IMR-90 (cell line): ENCODE data around the gene REPS2. TPM values are rescaled to one million over a fixed set of nuclear protein-coding genes. Genes with fewer than 3 reads are reported as not detected.

Experiments
- ATAC-seq: fragments of 200-7000 bp; cut with Tn5 transposase; 2 replicates; pipeline ENCODE4 v1.9.1; 2020; ENCODE audit warnings: low read depth, mild to moderate bottlenecking, moderate library complexity
- BruUV-seq: library from RNA; stranded (reverse); fragments of 400-500 nt; replicated peaks from 2 replicates; lab custom pipeline; 2021; lab: Mats Ljungman, UMichigan
- CTCF ChIA-PET: fragments of 300-600 bp; formaldehyde crosslinking; extraction: SDS; loops from one replicate; lab custom pipeline; 2021; ENCODE audit warnings: antibody characterized with exemption; lab: Yijun Ruan, JAX
- POLR2A ChIA-PET: fragments of 300-600 bp; sonication (Branson Sonifier 250); formaldehyde crosslinking; loops from one replicate; lab custom pipeline; 2022; ENCODE audit warnings: antibody characterized with exemption; ENCODE audit not compliant: unreplicated experiment; lab: Charles Lee
- DNase-seq: peaks from one replicate; pipeline ENCODE4 v3.0.0; 2013
- H2AFZ ChIP-seq: replicated peaks from 2 replicates; pipeline ENCODE3; 2013; ENCODE audit warnings: low read length, mild to moderate bottlenecking; ENCODE audit not compliant: poor library complexity
- H2AK5ac ChIP-seq: 2 replicates; pipeline ENCODE4 v1.6.1; 2013; ENCODE audit warnings: low read depth, low read length, inconsistent platforms
- H2AK9ac ChIP-seq: replicated peaks from 2 replicates; pipeline ENCODE3; 2013; ENCODE audit warnings: mild to moderate bottlenecking, low read depth, low read length, moderate library complexity; ENCODE audit not compliant: poor library complexity
- H2BK120ac ChIP-seq: 2 replicates; pipeline ENCODE4 v1.6.1; 2013; ENCODE audit warnings: low read depth, low read length, inconsistent platforms
- H2BK15ac ChIP-seq: 3 replicates; pipeline ENCODE4 v1.6.1; 2013; ENCODE audit warnings: low read depth, low read length, inconsistent platforms
- H2BK20ac ChIP-seq: 2 replicates; pipeline ENCODE4 v1.6.1; 2013; ENCODE audit warnings: low read depth, mild to moderate bottlenecking, inconsistent platforms, low read length, moderate library complexity
- H2BK5ac ChIP-seq: 2 replicates; pipeline ENCODE4 v1.6.1; 2013; ENCODE audit warnings: mild to moderate bottlenecking, low read depth, low read length, inconsistent platforms; ENCODE audit not compliant: poor library complexity, severe bottlenecking
- H3K14ac ChIP-seq: replicated peaks from 2 replicates; pipeline ENCODE4 v1.6.1; 2013; ENCODE audit warnings: low read depth, low read length, inconsistent platforms
- H3K18ac ChIP-seq: 2 replicates; pipeline ENCODE4 v1.6.1; 2013; ENCODE audit warnings: low read depth, low read length, control low read depth
- H3K23ac ChIP-seq: 2 replicates; pipeline ENCODE4 v1.6.1; 2013; ENCODE audit warnings: low read depth, low read length, inconsistent platforms
- H3K27ac ChIP-seq: 2 replicates; pipeline ENCODE4 v1.5.1; 2013; ENCODE audit warnings: mild to moderate bottlenecking, control low read depth, low read length; ENCODE audit not compliant: insufficient read depth
- H3K27me3 ChIP-seq: 2 replicates; pipeline ENCODE4 v1.6.1; 2013; ENCODE audit warnings: low read length; ENCODE audit not compliant: control insufficient read depth, insufficient read depth
- H3K36me3 ChIP-seq: 2 replicates; pipeline ENCODE4 v1.6.1; 2013; ENCODE audit warnings: low read length, mixed read lengths; ENCODE audit not compliant: control insufficient read depth, insufficient read depth
- H3K4ac ChIP-seq: 2 replicates; pipeline ENCODE4 v1.6.1; 2013; ENCODE audit warnings: low read depth, low read length, inconsistent platforms
- H3K4me1 ChIP-seq: 2 replicates; pipeline ENCODE4 v1.6.1; 2013; ENCODE audit warnings: low read length, mixed read lengths; ENCODE audit not compliant: control insufficient read depth, insufficient read depth
- H3K4me2 ChIP-seq: 2 replicates; pipeline ENCODE4 v1.6.1; 2013; ENCODE audit warnings: low read depth, mild to moderate bottlenecking, control low read depth, low read length, moderate library complexity
- H3K4me3 ChIP-seq: 2 replicates; pipeline ENCODE4 v1.5.1; 2013; ENCODE audit warnings: low read depth, mild to moderate bottlenecking, control low read depth, low read length, moderate library complexity; ENCODE audit not compliant: insufficient read depth
- H3K56ac ChIP-seq: 2 replicates; pipeline ENCODE4 v1.6.1; 2013; ENCODE audit warnings: low read length, inconsistent platforms; ENCODE audit not compliant: insufficient read depth; ENCODE audit errors: extremely low read depth
- H3K79me1 ChIP-seq, 2 experiments: 2 replicates each; pipeline ENCODE4 v1.6.1; 2013; ENCODE audit warnings: low read length in 2 of 2, inconsistent platforms in 1 of 2, low read depth in 1 of 2
- H3K9ac ChIP-seq: 2 replicates; pipeline ENCODE4 v1.6.1; 2013; ENCODE audit warnings: low read depth, low read length, control low read depth
- H3K9me1 ChIP-seq: 2 replicates; pipeline ENCODE4 v1.6.1; 2013; ENCODE audit warnings: low read length, inconsistent platforms; ENCODE audit not compliant: insufficient read depth
- H3K9me3 ChIP-seq: 2 replicates; pipeline ENCODE4 v1.6.1; 2013; ENCODE audit warnings: low read length; ENCODE audit not compliant: control insufficient read depth, insufficient read depth
- H4K20me1 ChIP-seq: 2 replicates; pipeline ENCODE4 v1.6.1; 2013; ENCODE audit warnings: low read length, inconsistent platforms; ENCODE audit not compliant: insufficient read depth
- H4K5ac ChIP-seq: 2 replicates; pipeline ENCODE4 v1.6.1; 2013; ENCODE audit warnings: mild to moderate bottlenecking, low read depth, low read length, control low read depth
- H4K8ac ChIP-seq, 2 experiments: 2 replicates each; pipeline ENCODE4 v1.6.1; 2013; ENCODE audit warnings: low read depth in 2 of 2, low read length in 2 of 2, control low read depth in 1 of 2, inconsistent platforms in 1 of 2
- H4K91ac ChIP-seq: 2 replicates; pipeline ENCODE4 v1.6.1; 2013; ENCODE audit warnings: low read depth, low read length, inconsistent platforms; ENCODE audit not compliant: insufficient read depth
- CHD1 ChIP-seq: IDR thresholded peaks from 2 replicates; pipeline ENCODE4 v1.6.1; 2012; ENCODE audit warnings: low read depth, low read length, improper control_type of control experiment
- FOS ChIP-seq: fragments of 150-350 bp; IDR thresholded peaks from 2 replicates; pipeline ENCODE4 v1.6.1; 2016; ENCODE audit warnings: low read depth, low read length
- MAZ ChIP-seq: IDR thresholded peaks from 2 replicates; pipeline ENCODE4 v1.6.1; 2012; ENCODE audit warnings: low read depth, mild to moderate bottlenecking, low read length, improper control_type of control experiment, moderate library complexity, borderline replicate concordance
- NFE2L2 ChIP-seq: fragments of 150-350 bp; IDR thresholded peaks from 2 replicates; pipeline ENCODE4 v1.6.1; 2016; ENCODE audit warnings: low read depth, mild to moderate bottlenecking, low read length
- POLR2A ChIP-seq: IDR thresholded peaks from 2 replicates; pipeline ENCODE4 v1.6.1; 2012; ENCODE audit warnings: mild to moderate bottlenecking, low read depth, low read length
- RAD21 ChIP-seq: IDR thresholded peaks from 2 replicates; pipeline ENCODE4 v1.6.1; 2012; ENCODE audit warnings: low read length, improper control_type of control experiment
- RCOR1 ChIP-seq: IDR thresholded peaks from 2 replicates; pipeline ENCODE4 v1.6.1; 2012; ENCODE audit warnings: mild to moderate bottlenecking, low read length, improper control_type of control experiment; ENCODE audit not compliant: insufficient replicate concordance
- RFX5 ChIP-seq: IDR thresholded peaks from 2 replicates; pipeline ENCODE4 v1.8.0; 2012; ENCODE audit warnings: low read depth, mild to moderate bottlenecking, low read length, moderate library complexity
- WGBS, 2 experiments: methylation state at CpG; one replicate each; pipeline versions ENCODE4 v1.1.5 to v1.1.7; 2013; ENCODE audit warnings: missing lambda C conversion rate in 2 of 2; ENCODE audit not compliant: insufficient read length in 1 of 2; ENCODE audit errors: extremely low coverage in 2 of 2; 5-methylcytosine and 5-hydroxymethylcytosine counted together
- dilution Hi-C: fragments of 300-500 bp; cut with HindIII; formaldehyde crosslinking; loops from one replicate; pipeline ENCODE4 v1.14.3; 2018; ENCODE audit warnings: low sequenced_read_pairs; ENCODE audit not compliant: unreplicated experiment
- in situ Hi-C: fragments of 300-500 bp; cut with MboI; formaldehyde crosslinking; loops from 3 replicates; pipeline ENCODE4 v1.14.3; 2019; ENCODE audit warnings: low sequenced_read_pairs, inconsistent platforms, mixed read lengths
- intact Hi-C: fragments of 100-400 bp; cut with micrococcal nuclease; formaldehyde crosslinking; loops from 2 replicates; pipeline ENCODE4 v1.10.0; 2022
- polyA plus RNA-seq, 3 experiments: library from polyadenylated mRNA; depleted of rRNA; stranded (reverse); fragments of >200 nt; gene quantifications; 2 replicates each; pipeline ENCODE4 v1.2.3, GENCODE V29; 2012; ENCODE audit warnings: low replicate concordance in 1 of 3
- total RNA-seq: library from RNA; depleted of rRNA; stranded (reverse); fragments of >200 nt; gene quantifications from 2 replicates; pipeline ENCODE4 v1.2.3, GENCODE V29; 2012

The REPS2 gene
- total and polyA plus RNA-seq, 2 of the 4 experiments (the other 2 are of a cell fraction): 0.02 to 0.18 TPM

DNA sequence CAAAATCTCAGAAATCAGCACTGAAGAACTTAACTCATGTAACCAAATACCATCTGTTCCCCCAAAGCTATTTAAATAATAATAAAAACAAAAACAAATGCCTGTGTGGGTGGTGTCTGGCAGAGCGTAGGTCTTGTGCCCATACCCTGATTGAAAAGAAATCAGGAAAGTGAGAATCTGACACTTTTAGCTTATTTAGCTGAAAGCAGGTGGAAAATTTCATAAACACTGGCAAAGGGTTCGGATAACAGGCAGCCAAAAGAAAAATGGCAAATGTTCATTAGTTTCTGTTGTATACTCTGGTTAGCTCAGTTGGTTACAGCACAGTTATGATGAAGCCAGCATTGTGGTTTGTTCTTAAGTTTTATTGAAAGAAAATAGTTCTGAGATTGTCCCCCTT is 48.3 kb downstream of the REPS2 start:
- Histone ChIP-seq H3K56ac (no peak overlapping the region), H3K27me3 (peaks cover 9% of the 10 kb centered on the region), H2BK15ac (no peak overlapping the region), H2AFZ (no peak overlapping the region), H2AK9ac (no peak overlapping the region), H2BK5ac (no peak overlapping the region), H2BK20ac (no peak overlapping the region), H3K36me3 (no peaks in the 10 kb centered on the region), H3K79me1 (no peaks in the 10 kb centered on the region), H3K9me1 (no peaks in the 10 kb centered on the region), H3K9ac (no peak overlapping the region), H3K23ac (no peak overlapping the region), H3K4me1 (no peaks in the 10 kb centered on the region), H3K9me3 (no peaks in the 10 kb centered on the region), H4K91ac (no peak overlapping the region), H2AK5ac (no peak overlapping the region), H3K4me3 (no peak overlapping the region), H3K14ac (no peak overlapping the region), H3K4me2 (no peak overlapping the region), H4K5ac (no peak overlapping the region), H4K20me1 (no peaks in the 10 kb centered on the region), H2BK120ac (no peak overlapping the region), H3K27ac (no peak overlapping the region), H3K4ac (no peak overlapping the region), H4K8ac (no peak overlapping the region), H3K18ac (no peak overlapping the region)
- in situ Hi-C loops (no loop called here), intact Hi-C loops (no loop called here), dilution Hi-C loops (no loop called here)
- no CpG with 5 or more reads among the region's 2 CpGs for WGBS, 2 experiments
- no peak for TF ChIP-seq POLR2A
- TF ChIP-seq RCOR1: no peak
- TF ChIP-seq CHD1: no peak
- TF ChIP-seq RFX5: no peak
- TF ChIP-seq NFE2L2: no peak
- no peak for TF ChIP-seq RAD21
- no peak for TF ChIP-seq MAZ
- no peak for TF ChIP-seq FOS
- BruUV-seq: no TSS peak
- ATAC-seq (no peak), DNase-seq (no peak)
- ChIA-PET CTCF (no interaction called here), POLR2A (no interaction called here)
